GM13977 (cell line): Measurements from ENCODE around the gene ACAP2.

ENCODE experiments used
- DNase-seq: peaks from one replicate; pipeline ENCODE4 v3.0.0; 2012; ENCODE audit warnings: low spot score
- CTCF ChIP-seq: IDR thresholded peaks from 2 replicates; pipeline ENCODE4 v1.5.1; 2012; ENCODE audit warnings: mild to moderate bottlenecking, control low read depth; ENCODE audit not compliant: insufficient read depth; ENCODE audit errors: extremely low read depth, missing control alignments
- in situ Hi-C: fragments of 300-500 bp; cut with MboI; formaldehyde crosslinking; loops from one replicate; pipeline ENCODE4 v1.12.0; 2022; ENCODE audit warnings: low sequenced_read_pairs, low pct_unique_long_range_greater_than_20kb, mixed read lengths, inconsistent platforms; ENCODE audit not compliant: unreplicated experiment

The ACAP2 gene

GRCh38 chr3:195453236-195453635, 10.4 kb upstream of the ACAP2 start:
- in situ Hi-C loops: no loop called here
- no peak for TF ChIP-seq CTCF
- DNase-seq: no peak

- no peak for DNase-seq
- in situ Hi-C loops: no loop called here
- no peak for TF ChIP-seq CTCF
Observed at GRCh38 chr3:195451373-195452015, 8.7 kb upstream of the ACAP2 start.

- no peak for DNase-seq
- TF ChIP-seq CTCF: no peak
- in situ Hi-C loops: no loop called here
Observed at GRCh38 chr3:195450731-195451229, 8.0 kb upstream of the ACAP2 start.

GRCh38 chr3:195448205-195448875, 5.5 kb upstream of the ACAP2 start:
- TF ChIP-seq CTCF: no peak
- in situ Hi-C loops: no loop called here
- DNase-seq: no peak

- no peak for TF ChIP-seq CTCF
- DNase-seq: no peak
- in situ Hi-C loops: no loop called here
Observed at GRCh38 chr3:195447201-195447600, 4.4 kb upstream of the ACAP2 start.

- no peak for DNase-seq
- TF ChIP-seq CTCF: no peak
- in situ Hi-C loops: no loop called here
Observed at GRCh38 chr3:195446359-195446758, 3.5 kb upstream of the ACAP2 start.

- no peak for DNase-seq
- no peak for TF ChIP-seq CTCF
- in situ Hi-C loops: no loop called here
Observed at GRCh38 chr3:195445885-195446284, 3.1 kb upstream of the ACAP2 start.
